Measurements from ENCODE around the gene RSBN1L. TPM values are rescaled to one million over a fixed set of nuclear protein-coding genes. Genes with fewer than 3 reads are reported as not detected.

Gene RSBN1L
- 12.3 and 14.0 TPM in 2 replicates for total RNA-seq

DNA sequence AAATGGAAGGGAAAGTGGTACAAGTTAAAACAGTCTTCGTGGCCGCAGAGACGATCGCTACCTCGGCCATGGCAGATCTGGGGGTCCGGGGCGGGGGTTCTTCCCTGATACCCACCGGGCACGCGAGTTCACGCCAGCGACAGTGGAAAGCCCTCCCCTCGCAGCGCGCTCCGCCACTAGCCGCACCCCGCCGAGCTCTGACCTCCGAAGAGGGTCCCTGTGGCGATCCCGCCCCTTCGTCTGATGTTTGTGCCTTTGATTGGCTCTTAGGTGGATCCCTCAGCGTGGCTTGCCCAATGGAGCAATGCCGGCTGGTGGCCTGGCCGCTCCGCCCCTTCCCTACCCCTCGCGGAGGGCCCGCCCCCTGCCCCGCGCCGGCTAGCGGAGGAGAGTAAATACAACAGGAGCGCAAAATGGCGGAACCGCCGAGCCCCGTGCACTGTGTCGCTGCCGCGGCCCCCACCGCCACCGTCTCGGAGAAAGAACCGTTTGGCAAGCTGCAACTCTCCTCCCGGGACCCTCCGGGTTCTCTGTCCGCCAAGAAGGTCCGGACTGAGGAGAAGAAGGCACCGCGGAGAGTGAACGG lies at the start of gene RSBN1L:
Gene RSBN1L (plus strand): TSS at position 403 of the 586 bp plus-strand sequence. CDS start 11 bp downstream, at position 414.

DNA sequence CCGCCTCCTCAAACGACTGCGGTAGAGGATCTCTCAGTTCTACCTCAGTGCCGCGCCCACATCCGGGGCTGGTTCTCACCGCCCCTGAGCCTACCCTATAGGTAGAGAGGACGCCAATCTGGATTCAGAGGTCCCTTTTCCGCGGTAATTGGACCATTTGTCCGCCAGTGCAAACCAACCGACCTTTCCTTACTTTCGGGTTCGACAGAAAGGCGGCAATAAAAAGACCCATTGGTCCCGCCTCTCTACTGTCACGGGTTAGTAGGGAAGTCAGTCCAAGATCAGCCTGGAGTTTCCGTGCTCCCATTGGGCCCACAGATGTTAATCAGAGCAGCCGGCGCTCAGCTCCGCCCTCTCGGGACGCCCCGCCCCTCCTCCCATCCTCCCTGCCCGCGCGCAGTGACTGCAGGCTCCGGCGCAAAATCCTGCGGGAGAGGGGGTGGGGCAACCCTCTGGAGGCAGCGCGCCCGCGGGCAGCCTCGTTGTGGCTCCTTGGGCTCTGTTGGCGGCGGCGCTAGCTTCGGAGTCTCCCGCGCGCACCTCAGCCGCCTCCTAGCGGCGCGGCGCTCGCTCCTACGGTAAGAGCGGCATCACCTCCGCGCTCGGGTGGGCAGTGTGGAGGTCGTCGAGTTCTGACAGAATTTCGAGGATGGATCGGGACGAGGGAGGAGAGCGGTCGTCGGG lies 102.3 kb downstream of the RSBN1L start, which contains the start of the genes PHTF2 and TMEM60:
Gene PHTF2 (plus strand): TSS at position 380 of the 684 bp plus-strand sequence.
Gene TMEM60 (minus strand): TSS at position 41 of the 684 bp plus-strand sequence. CDS start 4,061 bp downstream, outside the sequence.

Other genes with a start within 250 kb of the RSBN1L start
- 95.0 and 102 TPM in 2 replicates for gene PTPN12, start 159.2 kb upstream of the RSBN1L start, total RNA-seq
- 8.8 and 12.5 TPM in 2 replicates for gene TMEM60, start 102.0 kb downstream of the RSBN1L start, total RNA-seq
- 11.8 and 24.6 TPM in 2 replicates for gene PHTF2, start 102.3 kb downstream of the RSBN1L start, total RNA-seq

Data from vein endothelial cell (primary cell).